Activated T-cell treated with anti-CD3 and anti-CD28 coated beads for 24 hours (primary cell): Measurements from ENCODE around the gene SLC31A1.

Experiments used
- DNase-seq: peaks from one replicate; pipeline ENCODE4 v3.0.0-alpha.2; 2020; ENCODE audit warnings: low read depth

Gene SLC31A1

GRCh38 chr9:113306566-113306965 is 85.2 kb downstream of the SLC31A1 start:
- DNase-seq = no peak

- DNase-seq = no peak
Observed at GRCh38 chr9:113307396-113307975, 86.1 kb downstream of the SLC31A1 start.

- no peak for DNase-seq
Observed at GRCh38 chr9:113309204-113309813, 88.0 kb downstream of the SLC31A1 start.

DNA sequence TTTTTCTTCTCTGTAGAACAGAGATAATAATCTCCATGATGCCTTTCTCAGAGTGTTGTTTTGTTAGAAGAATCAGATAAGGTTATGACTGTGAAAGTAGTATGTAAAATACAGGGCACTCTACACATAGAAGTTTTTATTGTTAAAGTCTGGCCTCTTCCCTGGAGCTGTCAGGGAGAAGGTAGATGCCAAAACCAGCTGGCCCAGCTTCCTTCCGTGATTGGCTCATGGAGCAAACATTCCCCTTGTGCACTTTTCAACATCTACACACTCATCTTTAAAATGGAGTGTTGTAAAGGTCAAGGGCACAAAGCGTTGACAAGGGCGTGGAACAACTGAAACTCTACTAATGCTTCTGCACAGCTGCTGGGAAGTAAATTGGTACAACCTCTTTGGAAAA is 89.2 kb downstream of the SLC31A1 start:
- DNase-seq = no peak

DNA sequence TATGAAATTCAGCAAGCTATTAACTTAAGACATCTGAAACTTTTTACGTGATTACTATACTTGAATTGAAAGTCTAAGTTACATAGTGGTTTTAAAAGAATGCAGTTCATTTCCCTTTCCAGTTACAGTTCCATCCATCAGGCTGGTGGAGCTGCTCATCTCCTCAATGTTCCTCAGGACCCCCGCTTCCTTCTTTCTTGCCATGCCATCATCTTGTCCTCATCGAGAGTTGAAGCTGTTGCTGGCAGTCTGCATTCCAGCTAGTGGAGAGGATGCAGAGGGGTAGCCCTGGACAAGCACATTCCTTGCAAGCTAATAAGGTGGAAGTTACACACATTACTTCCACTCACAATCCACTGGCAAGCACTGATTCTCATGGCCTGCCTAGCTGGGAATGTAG is 90.6 kb downstream of the SLC31A1 start:
- no peak for DNase-seq

DNA sequence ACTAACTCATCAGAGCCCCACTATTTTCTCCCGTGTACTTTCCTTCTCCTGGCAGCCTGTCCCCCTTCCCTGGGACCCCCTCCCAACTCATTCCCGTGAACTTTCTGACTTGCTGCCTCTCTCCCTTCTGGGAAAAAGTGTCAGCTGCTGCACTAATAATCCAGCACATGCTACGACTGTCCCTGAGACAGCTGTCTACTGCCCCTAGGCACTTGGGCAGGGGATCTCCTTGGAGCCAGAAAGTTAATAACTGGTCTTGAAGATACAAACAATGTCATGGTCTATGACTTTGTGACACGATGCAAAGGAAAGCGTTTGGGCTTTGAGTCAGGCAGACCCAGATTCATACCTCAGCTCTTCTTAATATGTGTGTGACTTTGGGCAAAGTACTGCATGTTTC is 91.9 kb downstream of the SLC31A1 start:
- no peak for DNase-seq
